Measurements from ENCODE around the gene ORM1. TPM values are rescaled to one million over a fixed set of nuclear protein-coding genes. Genes with fewer than 3 reads are reported as not detected.
"Not testable (repeated sequence)": the region's sequence is repeated elsewhere in the genome, so short reads cannot be mapped to it uniquely, and the experiment has no call there.

ORM1 gene
- total RNA-seq, 1 donor: not detected

- DNase-seq (ENCODE audit: low read depth): no peak
- no peak overlapping the region for H3K4me3 ChIP-seq (ENCODE audit: low read depth, low read length)
These were observed 3.8 kb upstream of the ORM1 start for GRCh38 chr9:114319147-114319546.

GRCh38 chr9:114320710-114321109, 2.2 kb upstream of the ORM1 start:
- peak; percentile 57 for DNase-seq (ENCODE audit: low read depth)

More at GRCh38 chr9:114319147-114319546, 3.8 kb upstream of the ORM1 start:
- TF ChIP-seq CTCF (IDR thresholded peaks at IDR 0.05; ENCODE audit: insufficient read depth, low read length): no peak

GRCh38 chr9:114321759-114322158, 1.1 kb upstream of the ORM1 start:
- no peak for TF ChIP-seq CTCF (IDR thresholded peaks at IDR 0.05; ENCODE audit: insufficient read depth, low read length)
- H3K4me3 ChIP-seq (ENCODE audit: low read depth, low read length): no peak overlapping the region
- DNase-seq (ENCODE audit: low read depth): peak; percentile 21

More at GRCh38 chr9:114320710-114321109, 2.2 kb upstream of the ORM1 start:
- H3K4me3 ChIP-seq (ENCODE audit: low read depth, low read length): not testable (repeated sequence)

- H3K4me3 ChIP-seq (ENCODE audit: low read depth, low read length); DNase-seq (ENCODE audit: low read depth): not testable (repeated sequence)
These were observed 609 bp upstream of the ORM1 start for GRCh38 chr9:114322160-114322818.

- not testable (repeated sequence) for H3K4me3 ChIP-seq (ENCODE audit: low read depth, low read length); DNase-seq (ENCODE audit: low read depth)
These were observed 951 bp downstream of the ORM1 start for GRCh38 chr9:114323849-114324248.

- DNase-seq (ENCODE audit: low read depth): no peak
- no peak for TF ChIP-seq CTCF (IDR thresholded peaks at IDR 0.05; ENCODE audit: insufficient read depth, low read length)
- no peak overlapping the region for H3K4me3 ChIP-seq (ENCODE audit: low read depth, low read length)
These were observed 1.6 kb downstream of the ORM1 start for GRCh38 chr9:114324492-114324891.

- not testable (repeated sequence) for DNase-seq (ENCODE audit: low read depth); H3K4me3 ChIP-seq (ENCODE audit: low read depth, low read length)
These were observed 2.1 kb downstream of the ORM1 start for GRCh38 chr9:114324965-114325364.

- DNase-seq (ENCODE audit: low read depth); H3K4me3 ChIP-seq (ENCODE audit: low read depth, low read length): not testable (repeated sequence)
These were observed 2.9 kb downstream of the ORM1 start for GRCh38 chr9:114325684-114326254.

GRCh38 chr9:114327749-114328148, 4.9 kb downstream of the ORM1 start:
- TF ChIP-seq CTCF (IDR thresholded peaks at IDR 0.05; ENCODE audit: insufficient read depth, low read length): no peak
- no peak for DNase-seq (ENCODE audit: low read depth)

GRCh38 chr9:114328357-114328820, 5.5 kb downstream of the ORM1 start:
- H3K4me3 ChIP-seq (ENCODE audit: low read depth, low read length); DNase-seq (ENCODE audit: low read depth): not testable (repeated sequence)

More at GRCh38 chr9:114327749-114328148, 4.9 kb downstream of the ORM1 start:
- no peak overlapping the region for H3K4me3 ChIP-seq (ENCODE audit: low read depth, low read length)

- DNase-seq (ENCODE audit: low read depth); H3K4me3 ChIP-seq (ENCODE audit: low read depth, low read length): not testable (repeated sequence)
These were observed 6.2 kb downstream of the ORM1 start for GRCh38 chr9:114328937-114329624.

GRCh38 chr9:114329625-114330022, 6.7 kb downstream of the ORM1 start, which contains the start of gene ORM2:
ORM2 (plus strand) TSS chr9:114329869; CDS start chr9:114329905, 36 bp downstream.
- not testable (repeated sequence) for DNase-seq (ENCODE audit: low read depth); H3K4me3 ChIP-seq (ENCODE audit: low read depth, low read length)

Data from fibroblast of the aortic adventitia (primary cell).